Mucosa of descending colon (tissue), 3 donors: ENCODE measurements around the gene NOXO1. TPM values are rescaled to one million over a fixed set of nuclear protein-coding genes. Genes with fewer than 3 reads are reported as not detected.
A peak's percentile ranks its signal among the peaks of the same experiment; 100 is the strongest.

Experiments used
- ATAC-seq: fragments of 200-7000 bp; cut with Tn5 transposase; one replicate; pipeline ENCODE4 v1.9.1; 2020; ENCODE audit warnings: mild to moderate bottlenecking, moderate library complexity
- DNase-seq, 3 donors: peaks; one replicate each; pipeline ENCODE4 v3.0.0-alpha.2; 2020
- H3K36me3 ChIP-seq: fragments of 200-600 bp; one replicate; pipeline ENCODE4 v1.8.0; 2021; ENCODE audit warnings: low read depth, mild to moderate bottlenecking
- H3K4me1 ChIP-seq: fragments of 200-600 bp; one replicate; pipeline ENCODE4 v1.8.0; 2021; ENCODE audit warnings: low read depth, mild to moderate bottlenecking
- H3K4me3 ChIP-seq: fragments of 200-600 bp; one replicate; pipeline ENCODE4 v1.8.0; 2021; ENCODE audit warnings: mild to moderate bottlenecking
- H3K9me3 ChIP-seq: fragments of 200-600 bp; one replicate; pipeline ENCODE4 v1.8.0; 2021; ENCODE audit warnings: mild to moderate bottlenecking
- intact Hi-C, 2 donors: fragments of 100-400 bp; cut with DNase I in 1 of 2; cut with micrococcal nuclease in 1 of 2; formaldehyde crosslinking; loops; one replicate each; pipeline versions ENCODE4 v1.11.0 to v1.11.1; 2022; cut with DNase I, micrococcal nuclease
- long read RNA-seq, 2 donors: library from polyadenylated mRNA; unstranded; transcript quantifications; one replicate each; pipeline ENCODE4 v2.0.0, GENCODE V29; 2019 to 2021
- total RNA-seq, 3 donors: library from RNA; stranded (reverse); fragmentation: NEBNext Ultra II Directional in 2 of 3; extraction: Animal tissue kit (Norgen Biotek cat#: 25700) in 2 of 3; gene quantifications; one replicate each; pipeline versions ENCODE4 v1.2.1 to v1.2.4, GENCODE V29; 2021 to 2023
- TF ChIP-seq, protein P1 (sequence below): fragments of 200-600 bp; IDR thresholded peaks from one replicate; pipeline ENCODE4 v1.8.0; 2022; ENCODE audit warnings: antibody characterized with exemption, mild to moderate bottlenecking
- donor health status: DM: no; HTN: no; CAD: no; lungs with moderate emphysema.
- donor health status: DM: no; HTN: no; CAD: no.
- donor health status: DM: no; HTN: yes; CAD: no.

NOXO1 gene, protein sequence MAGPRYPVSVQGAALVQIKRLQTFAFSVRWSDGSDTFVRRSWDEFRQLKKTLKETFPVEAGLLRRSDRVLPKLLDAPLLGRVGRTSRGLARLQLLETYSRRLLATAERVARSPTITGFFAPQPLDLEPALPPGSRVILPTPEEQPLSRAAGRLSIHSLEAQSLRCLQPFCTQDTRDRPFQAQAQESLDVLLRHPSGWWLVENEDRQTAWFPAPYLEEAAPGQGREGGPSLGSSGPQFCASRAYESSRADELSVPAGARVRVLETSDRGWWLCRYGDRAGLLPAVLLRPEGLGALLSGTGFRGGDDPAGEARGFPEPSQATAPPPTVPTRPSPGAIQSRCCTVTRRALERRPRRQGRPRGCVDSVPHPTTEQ
- total RNA-seq = 10 to 100 TPM; 12.2 to 39.9 (median 27.1) TPM
- long read RNA-seq, donor 1, partial matches to known transcripts = 0 of 7 reads
- long read RNA-seq, donor 1, other reads (novel, unspliced or antisense) = 4 of 7 reads
- long read RNA-seq, donor 2, transcript NOXO1-202 (8 exons, 1,539 nt) = major isoform, 9 of 15 reads
- long read RNA-seq, donor 2, partial matches to known transcripts = 2 of 15 reads
- long read RNA-seq, donor 2, other reads (novel, unspliced or antisense) = 0 of 15 reads

DNA sequence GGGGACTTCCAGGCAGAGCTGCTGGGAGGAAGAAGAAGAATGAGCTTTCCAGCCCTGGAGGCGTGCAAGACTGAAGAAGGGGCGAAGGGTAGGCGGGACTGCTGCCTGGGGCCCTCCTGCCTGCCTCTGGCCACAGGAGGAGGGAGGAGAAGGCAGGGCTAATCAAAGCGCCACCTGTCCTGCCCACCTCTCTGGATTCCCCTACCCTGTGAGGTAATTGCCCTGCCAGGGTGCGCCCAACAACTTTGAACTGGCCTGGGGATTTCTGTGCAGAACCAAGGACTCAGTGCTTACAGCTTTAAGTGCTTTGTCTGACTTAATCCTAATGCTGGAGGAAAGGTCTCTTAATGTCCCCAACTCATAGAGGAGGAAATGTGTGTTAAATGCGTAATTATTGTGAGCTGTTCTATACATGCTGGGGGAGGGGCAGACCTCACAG lies at the start of gene NOXO1:
Gene NOXO1 (minus strand): TSS at position 72 of the 439 bp plus-strand sequence. CDS start 290 bp downstream, outside the sequence.
- ATAC-seq (peak; percentile 41), DNase-seq (peak; percentile 79 to 84 (median 81))
- Histone ChIP-seq H3K4me1 (peaks cover 56% of the 10 kb centered on the region), H3K4me3 (no peak within 1 kb of the TSS), H3K36me3 (no peaks in the 10 kb centered on the region), H3K9me3 (no peaks in the 10 kb centered on the region)
- intact Hi-C loops = no loop called here
- TF ChIP-seq, protein P1, sequence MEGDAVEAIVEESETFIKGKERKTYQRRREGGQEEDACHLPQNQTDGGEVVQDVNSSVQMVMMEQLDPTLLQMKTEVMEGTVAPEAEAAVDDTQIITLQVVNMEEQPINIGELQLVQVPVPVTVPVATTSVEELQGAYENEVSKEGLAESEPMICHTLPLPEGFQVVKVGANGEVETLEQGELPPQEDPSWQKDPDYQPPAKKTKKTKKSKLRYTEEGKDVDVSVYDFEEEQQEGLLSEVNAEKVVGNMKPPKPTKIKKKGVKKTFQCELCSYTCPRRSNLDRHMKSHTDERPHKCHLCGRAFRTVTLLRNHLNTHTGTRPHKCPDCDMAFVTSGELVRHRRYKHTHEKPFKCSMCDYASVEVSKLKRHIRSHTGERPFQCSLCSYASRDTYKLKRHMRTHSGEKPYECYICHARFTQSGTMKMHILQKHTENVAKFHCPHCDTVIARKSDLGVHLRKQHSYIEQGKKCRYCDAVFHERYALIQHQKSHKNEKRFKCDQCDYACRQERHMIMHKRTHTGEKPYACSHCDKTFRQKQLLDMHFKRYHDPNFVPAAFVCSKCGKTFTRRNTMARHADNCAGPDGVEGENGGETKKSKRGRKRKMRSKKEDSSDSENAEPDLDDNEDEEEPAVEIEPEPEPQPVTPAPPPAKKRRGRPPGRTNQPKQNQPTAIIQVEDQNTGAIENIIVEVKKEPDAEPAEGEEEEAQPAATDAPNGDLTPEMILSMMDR = no peak

DNA sequence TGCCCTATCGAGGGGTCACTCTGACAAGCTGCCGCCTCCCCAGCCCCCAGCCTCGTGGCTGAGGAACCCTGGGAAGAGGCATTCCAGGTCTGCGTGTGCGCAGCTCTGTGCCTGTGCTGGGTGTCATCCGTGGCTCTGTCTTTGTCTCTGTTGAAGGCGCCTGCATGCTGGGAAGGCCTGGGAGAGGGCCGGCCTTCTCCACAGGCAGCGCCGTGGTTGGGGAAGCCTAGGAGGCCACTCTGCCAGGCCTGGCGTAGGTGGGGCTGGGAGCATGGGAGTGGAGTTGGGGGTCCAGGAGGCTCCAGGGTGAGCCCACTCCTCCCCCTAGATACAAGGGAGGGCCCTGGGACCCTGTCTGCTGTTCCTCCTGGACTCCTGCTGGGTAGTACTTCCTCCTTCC lies 48.8 kb upstream of the NOXO1 start:
- H3K9me3 ChIP-seq = no peaks in the 10 kb centered on the region
- intact Hi-C loops = no loop called here
- TF ChIP-seq, protein P1 = no peak
- H3K4me1 ChIP-seq = peaks cover 10% of the 10 kb centered on the region
- no peak for ATAC-seq
- DNase-seq = no peak
- H3K4me3 ChIP-seq = no peak overlapping the region
- no peaks in the 10 kb centered on the region for H3K36me3 ChIP-seq

DNA sequence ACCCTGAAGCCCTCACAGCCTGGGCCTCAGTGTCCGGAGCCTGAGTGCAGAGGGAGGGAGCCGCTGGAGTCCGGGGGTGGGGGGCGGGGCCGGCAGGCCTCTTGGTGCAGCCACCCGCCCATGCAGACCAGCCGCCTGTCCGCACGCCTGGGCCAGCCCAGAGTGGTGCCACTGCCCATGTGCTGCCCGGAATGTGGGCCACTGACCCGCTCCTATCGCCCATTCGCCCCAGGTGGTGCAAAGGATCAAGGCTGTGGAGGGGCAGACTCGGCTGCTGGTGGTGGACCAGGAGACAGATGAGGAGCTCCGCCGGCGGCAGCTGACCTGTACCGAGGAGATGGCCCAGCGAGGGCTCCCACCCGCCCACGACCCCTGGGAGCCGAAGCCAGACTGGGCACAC lies 48.1 kb upstream of the NOXO1 start:
- Histone ChIP-seq H3K36me3 (no peaks in the 10 kb centered on the region), H3K4me1 (peaks cover 10% of the 10 kb centered on the region), H3K9me3 (no peaks in the 10 kb centered on the region), H3K4me3 (no peak overlapping the region)
- ATAC-seq = no peak
- intact Hi-C loops = loop anchor here (10.0 kb wide), 2 partner anchors 115 to 125 kb away; partner anchors contain the start of genes RAB26 (in 1 of the 2) and TRAF7 (in 1 of the 2)
- TF ChIP-seq, protein P1 = no peak
- DNase-seq = no peak

DNA sequence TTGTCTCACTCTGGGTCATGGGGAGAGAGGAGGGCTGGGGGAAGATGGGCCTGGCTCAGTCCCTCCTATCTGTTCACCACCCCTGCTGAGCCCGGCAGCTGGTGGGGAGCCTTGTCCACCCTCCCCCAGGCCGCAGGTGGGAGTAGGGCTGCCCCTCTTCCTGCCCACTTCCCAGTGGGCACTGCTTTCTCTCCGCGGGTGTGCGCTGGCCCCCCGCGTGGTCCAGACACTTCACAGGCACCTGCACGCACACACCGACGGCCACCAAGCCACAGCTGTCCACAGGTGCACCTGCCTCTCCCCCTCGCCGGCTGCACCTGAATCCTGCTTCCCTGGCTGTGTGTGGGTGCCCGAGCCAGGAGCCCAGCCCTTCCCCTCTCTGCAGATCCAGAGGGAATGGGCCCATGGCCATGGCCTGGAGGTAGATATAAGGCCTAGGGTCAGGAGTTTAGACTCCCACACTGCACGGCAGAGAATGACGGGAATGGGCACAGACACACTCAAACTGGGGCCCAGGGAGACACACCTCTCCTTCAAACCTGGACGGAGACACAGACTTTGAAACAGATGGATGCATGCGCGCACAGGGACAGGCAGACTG lies 47.5 kb upstream of the NOXO1 start:
- TF ChIP-seq, protein P1 = no peak
- Histone ChIP-seq H3K4me3 (no peak overlapping the region), H3K36me3 (no peaks in the 10 kb centered on the region), H3K4me1 (peaks cover 11% of the 10 kb centered on the region), H3K9me3 (no peaks in the 10 kb centered on the region)
- intact Hi-C loops = loop anchor here (10.0 kb wide), 2 partner anchors 116 to 126 kb away; partner anchors contain the start of genes RAB26 (in 1 of the 2) and TRAF7 (in 1 of the 2)
- DNase-seq = no peak
- no peak for ATAC-seq

DNA sequence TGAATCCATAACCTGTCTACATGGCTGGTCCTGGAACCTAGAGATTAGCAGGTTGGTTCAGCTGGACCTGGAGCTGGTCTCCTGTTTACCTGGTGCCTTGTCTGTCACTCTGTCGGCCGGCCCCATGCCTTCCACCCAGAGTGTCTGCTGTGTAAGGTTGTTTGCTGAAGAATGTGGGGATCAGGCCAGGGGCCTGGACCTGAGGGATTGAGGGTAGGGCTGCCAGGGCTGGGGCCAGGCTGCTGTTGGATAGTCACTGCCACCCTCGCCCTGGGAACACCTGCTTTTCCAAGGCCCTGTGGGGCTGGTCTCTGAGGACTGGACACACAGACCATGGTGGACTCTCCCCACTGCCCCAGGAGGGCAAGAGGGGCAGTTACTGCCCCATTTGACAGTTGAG lies 46.9 kb upstream of the NOXO1 start:
- ATAC-seq (no peak), DNase-seq (no peak)
- TF ChIP-seq, protein P1 = no peak
- H3K9me3 ChIP-seq = no peaks in the 10 kb centered on the region
- H3K36me3 ChIP-seq = no peaks in the 10 kb centered on the region
- no peak overlapping the region for H3K4me3 ChIP-seq
- H3K4me1 ChIP-seq = peaks cover 15% of the 10 kb centered on the region
- intact Hi-C loops = loop anchor here (10.0 kb wide), 2 partner anchors 117 to 127 kb away; partner anchors contain the start of genes RAB26 (in 1 of the 2) and TRAF7 (in 1 of the 2)
